ENCODE results near the gene TMEM221. TPM values are rescaled to one million over a fixed set of nuclear protein-coding genes. Genes with fewer than 3 reads are reported as not detected.

Gene TMEM221
- total RNA-seq: not detected

DNA sequence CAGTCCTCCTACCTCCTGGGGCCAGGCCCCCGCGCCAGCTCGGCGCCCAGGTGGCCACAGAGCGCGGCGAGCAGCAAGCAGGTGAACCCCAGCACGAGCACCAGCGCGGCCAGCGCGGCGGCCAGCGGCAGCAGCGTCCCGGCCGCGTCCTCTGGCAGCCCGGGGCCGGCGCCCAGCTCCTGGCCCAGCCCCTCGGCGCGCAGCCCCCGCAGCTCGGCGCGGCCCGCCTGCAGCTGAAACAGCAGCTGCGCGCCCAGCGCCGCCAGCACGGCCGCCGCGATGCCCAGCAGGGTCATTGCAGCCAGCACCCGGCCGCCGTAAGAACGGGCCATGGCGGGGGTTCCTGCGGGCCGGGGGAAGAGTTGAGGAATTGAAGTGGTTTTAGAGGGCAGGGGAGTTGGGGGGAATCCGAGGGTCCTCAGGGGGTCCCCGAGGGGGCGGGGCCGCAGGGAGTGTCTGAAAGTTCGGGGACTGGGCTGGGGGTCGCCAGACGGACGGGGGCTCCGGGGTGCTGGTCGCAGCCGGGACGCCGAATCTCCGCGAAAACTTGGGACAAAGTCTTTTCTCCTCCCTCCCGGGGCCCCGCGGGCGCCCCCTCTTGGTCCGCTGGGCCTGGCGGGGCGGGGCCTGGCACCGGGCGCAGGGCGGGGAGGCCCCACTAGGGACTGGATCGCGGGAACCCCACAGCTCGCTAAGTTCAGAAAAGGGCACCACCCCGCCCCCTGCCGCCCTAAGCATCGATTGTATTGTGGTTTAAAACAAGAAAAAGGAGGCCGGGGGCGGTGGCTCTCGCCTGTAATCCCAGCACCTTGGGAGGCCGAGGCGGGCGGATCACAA, at the start of gene TMEM221:
Gene TMEM221 (minus strand): TSS at position 538 of the 837 bp plus-strand sequence. CDS start 206 bp downstream, at position 332.
- H3K36me3 Mint-ChIP-seq (ENCODE audit: low read depth): peaks cover 1% of the 10 kb centered on the region
- no peak within 1 kb of the TSS for H3K4me3 Mint-ChIP-seq
- peak; percentile 47 for DNase-seq
- ChIA-PET POLR2A (no interaction called here), CTCF (interaction anchor here (0.6 to 1.4 kb wide), 3 partner anchors 22 to 597 kb away, joined by 3 to 4 read pairs (median 3); no protein-coding TSS in a partner anchor)
- no peak within 1 kb of the TSS for H3K27ac Mint-ChIP-seq
- peaks cover 24% of the 10 kb centered on the region for H3K27me3 Mint-ChIP-seq
- H3K4me1 Mint-ChIP-seq: peaks cover 19% of the 10 kb centered on the region
- peaks cover 2% of the 10 kb centered on the region for H3K9me3 Mint-ChIP-seq

DNA sequence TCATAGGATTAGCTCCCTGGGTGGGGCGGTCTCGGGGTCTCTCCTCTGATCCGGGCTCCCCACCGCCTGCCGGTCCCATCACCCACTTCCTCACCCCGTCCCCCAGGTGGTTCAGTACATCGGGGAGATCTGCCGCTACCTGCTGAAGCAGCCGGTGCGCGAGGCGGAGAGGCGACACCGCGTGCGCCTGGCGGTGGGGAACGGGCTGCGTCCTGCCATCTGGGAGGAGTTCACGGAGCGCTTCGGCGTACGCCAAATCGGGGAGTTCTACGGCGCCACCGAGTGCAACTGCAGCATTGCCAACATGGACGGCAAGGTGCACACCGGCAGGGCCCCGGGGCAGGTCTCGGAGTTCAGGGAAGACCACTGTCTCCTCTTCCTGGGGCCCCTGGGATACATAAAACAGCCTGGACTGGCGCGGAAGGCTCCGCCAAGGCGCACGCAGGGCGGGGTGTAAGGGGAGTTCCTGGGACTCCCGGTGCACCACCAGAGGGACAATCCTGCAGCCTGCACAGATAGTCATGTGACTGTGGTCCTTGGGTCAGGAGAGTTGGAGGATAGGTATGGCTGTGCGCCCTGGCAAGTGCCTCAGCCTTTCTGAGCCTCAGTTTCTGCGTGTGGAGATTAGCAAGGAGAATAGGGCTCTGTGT, 48.8 kb upstream of the TMEM221 start:
- Mint-ChIP-seq H3K27me3 (no peaks in the 10 kb centered on the region), H3K27ac (no peak overlapping the region), H3K4me3 (no peak overlapping the region), H3K36me3 (ENCODE audit: low read depth) (no peaks in the 10 kb centered on the region), H3K4me1 (peaks cover 30% of the 10 kb centered on the region), H3K9me3 (no peaks in the 10 kb centered on the region)
- ChIA-PET POLR2A (no interaction called here), CTCF (interaction anchor here (1.3 to 2.1 kb wide), 10 partner anchors 9 to 80 kb away, joined by 3 to 20 read pairs (median 8); partner anchors contain the start of gene PGLS)
- no peak for DNase-seq

DNA sequence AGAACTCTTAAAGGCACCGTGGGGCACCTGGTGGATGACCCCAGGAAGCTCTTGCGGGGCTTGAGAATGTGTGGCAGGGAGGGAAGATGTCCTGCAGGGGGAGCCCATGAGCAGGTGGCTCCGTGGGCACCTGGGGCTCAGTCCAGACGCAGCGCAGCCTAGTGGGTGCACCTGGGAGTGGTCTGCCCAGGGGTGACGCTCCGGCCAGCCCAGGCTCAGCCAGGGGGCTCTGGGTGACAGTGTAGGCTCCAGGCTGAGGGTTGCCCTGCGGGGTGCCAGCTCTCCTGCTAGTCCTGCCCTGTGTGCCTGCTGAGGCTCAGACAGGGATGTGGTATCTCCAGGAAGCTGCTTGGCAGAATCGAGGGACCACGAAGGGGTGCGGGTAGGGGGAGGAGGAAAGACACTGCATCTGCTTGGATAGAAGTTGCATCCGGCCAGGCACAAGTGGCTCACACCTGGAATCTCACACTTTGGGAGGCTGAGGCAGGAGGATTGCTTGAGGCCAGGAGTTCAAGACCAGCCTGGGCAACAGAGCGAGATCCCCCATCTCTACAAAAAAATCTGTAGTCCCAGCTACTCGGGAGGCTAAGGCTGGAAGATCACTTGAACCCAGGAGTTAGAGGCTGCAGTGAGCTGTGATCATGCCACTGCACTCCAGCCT, 48.0 kb upstream of the TMEM221 start:
- Mint-ChIP-seq H3K36me3 (ENCODE audit: low read depth) (no peaks in the 10 kb centered on the region), H3K27me3 (no peaks in the 10 kb centered on the region), H3K4me3 (peak overlapping the region; percentile 27), H3K4me1 (peaks cover 30% of the 10 kb centered on the region), H3K9me3 (no peaks in the 10 kb centered on the region), H3K27ac (no peak overlapping the region)
- ChIA-PET POLR2A (no interaction called here), CTCF (interaction anchor here (0.6 to 2.1 kb wide), 41 partner anchors 8 to 363 kb away, joined by 3 to 20 read pairs (median 4); partner anchors contain the start of genes BST2, PGLS and RPL18A)
- DNase-seq: peak; percentile 86

DNA sequence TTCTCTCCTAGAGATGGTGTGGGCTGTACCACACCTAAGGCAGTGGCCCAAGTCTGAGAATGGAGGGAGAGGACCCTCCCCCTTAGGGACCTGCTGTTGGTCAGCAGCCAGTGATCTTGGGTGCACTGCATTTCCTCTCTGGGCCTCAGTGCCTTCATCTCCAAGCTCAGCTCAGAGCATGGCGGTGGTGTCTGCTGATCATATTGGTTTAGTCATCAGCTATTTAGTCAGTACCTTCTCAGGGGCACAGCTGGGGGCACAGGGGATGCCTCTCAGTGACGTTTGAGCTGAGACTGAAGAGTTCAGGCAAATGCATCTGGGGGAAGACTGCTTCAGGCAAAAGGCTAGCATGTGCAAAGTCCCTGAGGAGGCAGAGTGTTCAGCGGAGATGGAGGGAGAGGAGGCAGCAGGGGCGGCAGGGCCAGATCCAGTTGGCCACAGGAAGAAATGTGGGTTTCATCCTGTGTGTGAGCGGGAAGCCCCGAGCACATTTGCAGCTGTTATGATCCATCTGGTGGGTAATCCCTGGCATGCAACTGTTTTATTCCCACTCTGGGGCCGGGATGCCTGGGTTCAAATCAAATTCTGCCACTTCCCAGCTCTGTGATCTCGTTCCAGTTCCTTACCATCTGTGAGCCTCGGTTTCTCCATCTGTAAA, 47.3 kb upstream of the TMEM221 start:
- POLR2A ChIA-PET: no interaction called here
- H3K27ac Mint-ChIP-seq: no peak overlapping the region
- no peaks in the 10 kb centered on the region for H3K9me3 Mint-ChIP-seq
- H3K4me3 Mint-ChIP-seq: no peak overlapping the region
- H3K4me1 Mint-ChIP-seq: peaks cover 34% of the 10 kb centered on the region
- no peak for DNase-seq
- CTCF ChIA-PET: interaction anchor here (0.5 to 2.1 kb wide), 41 partner anchors 8 to 586 kb away, joined by 3 to 20 read pairs (median 4); partner anchors contain the start of genes BST2, PGLS and RPL18A
- H3K36me3 Mint-ChIP-seq (ENCODE audit: low read depth): no peaks in the 10 kb centered on the region
- no peaks in the 10 kb centered on the region for H3K27me3 Mint-ChIP-seq

DNA sequence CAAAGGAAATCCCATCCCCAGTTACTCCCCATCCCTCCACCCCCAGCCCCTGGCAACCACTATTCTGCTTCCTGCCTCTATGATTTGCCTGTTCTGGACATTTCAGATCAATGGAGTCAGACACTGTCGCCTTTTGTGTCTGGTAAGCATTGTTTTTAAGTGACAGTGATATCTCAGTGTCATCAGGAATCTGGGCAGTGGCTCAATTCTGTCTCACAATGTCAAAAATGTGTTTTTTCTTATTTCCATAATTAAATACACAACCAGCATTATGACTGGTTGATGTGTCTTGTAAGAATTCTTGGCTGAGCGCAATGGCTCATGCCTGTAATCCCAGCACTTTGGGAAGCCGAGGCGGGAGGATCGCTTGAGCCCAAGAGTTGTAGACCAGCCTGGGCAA, 42.8 kb upstream of the TMEM221 start:
- no peaks in the 10 kb centered on the region for H3K27me3 Mint-ChIP-seq
- H3K4me1 Mint-ChIP-seq: peaks cover 29% of the 10 kb centered on the region
- H3K27ac Mint-ChIP-seq: no peak overlapping the region
- no peaks in the 10 kb centered on the region for H3K36me3 Mint-ChIP-seq (ENCODE audit: low read depth)
- ChIA-PET CTCF (interaction anchor here (0.7 kb wide), 1 partner anchor 123 kb away, joined by 3 read pairs; no protein-coding TSS in a partner anchor), POLR2A (no interaction called here)
- no peak overlapping the region for H3K4me3 Mint-ChIP-seq
- H3K9me3 Mint-ChIP-seq: no peaks in the 10 kb centered on the region
- no peak for DNase-seq

DNA sequence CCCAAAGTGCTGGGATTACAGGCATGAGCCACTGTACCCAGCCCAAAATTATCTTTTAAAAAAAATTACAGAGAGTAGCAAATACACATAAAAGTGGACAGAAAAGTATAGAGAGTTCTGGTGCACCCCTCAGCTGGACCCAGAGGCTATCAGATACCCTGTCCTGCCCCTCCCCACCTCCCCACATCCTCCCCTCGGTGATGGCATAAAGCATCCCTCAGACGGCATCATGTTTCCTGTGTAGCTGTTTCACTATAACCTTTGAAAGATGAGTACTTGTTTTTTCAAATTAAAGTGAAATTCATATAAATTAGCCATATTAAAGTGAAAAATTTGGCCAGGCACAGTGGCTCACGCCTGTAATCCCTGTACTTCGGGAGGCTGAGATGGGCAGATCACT, 41.9 kb upstream of the TMEM221 start:
- no peaks in the 10 kb centered on the region for H3K9me3 Mint-ChIP-seq
- peaks cover 24% of the 10 kb centered on the region for H3K4me1 Mint-ChIP-seq
- no peaks in the 10 kb centered on the region for H3K27me3 Mint-ChIP-seq
- peak overlapping the region; percentile 81 for H3K27ac Mint-ChIP-seq
- peak; percentile 62 for DNase-seq
- H3K36me3 Mint-ChIP-seq (ENCODE audit: low read depth): no peaks in the 10 kb centered on the region
- ChIA-PET CTCF (no interaction called here), POLR2A (no interaction called here)
- no peak overlapping the region for H3K4me3 Mint-ChIP-seq

DNA sequence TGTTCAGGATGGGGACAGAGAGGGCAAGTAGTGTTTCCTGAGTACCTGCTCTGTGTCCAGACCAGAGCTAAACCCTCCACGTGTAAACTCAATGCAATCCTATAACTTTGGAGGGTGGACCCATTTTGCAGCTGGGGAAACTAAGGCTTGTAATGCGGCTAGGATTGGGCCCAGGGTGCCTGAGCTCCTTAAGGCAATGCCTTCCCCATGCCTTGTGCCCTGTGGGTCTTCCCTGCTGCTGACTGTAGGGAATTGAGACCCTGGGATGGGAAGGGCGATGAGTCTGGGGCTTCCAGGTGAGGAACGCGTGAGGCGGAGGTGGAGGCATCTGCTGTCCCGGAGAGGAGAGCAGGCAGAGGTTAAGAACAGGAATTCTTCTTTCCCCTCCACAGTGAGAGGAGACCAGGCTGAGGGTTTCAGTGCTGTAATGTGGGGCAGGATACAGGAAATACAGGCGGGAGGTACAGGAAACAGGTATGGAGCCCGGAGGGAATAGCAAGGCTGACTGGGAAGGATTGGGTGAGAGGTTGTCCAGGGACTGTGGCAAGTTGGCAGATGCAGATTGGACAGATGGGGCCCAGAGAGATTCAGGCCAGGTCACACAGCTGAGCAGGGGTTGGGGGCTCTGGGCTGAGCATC, 41.0 kb upstream of the TMEM221 start:
- no peaks in the 10 kb centered on the region for H3K9me3 Mint-ChIP-seq
- POLR2A ChIA-PET: no interaction called here
- CTCF ChIA-PET: no interaction called here
- no peaks in the 10 kb centered on the region for H3K36me3 Mint-ChIP-seq (ENCODE audit: low read depth)
- no peaks in the 10 kb centered on the region for H3K27me3 Mint-ChIP-seq
- no peak overlapping the region for H3K4me3 Mint-ChIP-seq
- no peak for DNase-seq
- peaks cover 24% of the 10 kb centered on the region for H3K4me1 Mint-ChIP-seq
- peak overlapping the region; percentile 46 for H3K27ac Mint-ChIP-seq

DNA sequence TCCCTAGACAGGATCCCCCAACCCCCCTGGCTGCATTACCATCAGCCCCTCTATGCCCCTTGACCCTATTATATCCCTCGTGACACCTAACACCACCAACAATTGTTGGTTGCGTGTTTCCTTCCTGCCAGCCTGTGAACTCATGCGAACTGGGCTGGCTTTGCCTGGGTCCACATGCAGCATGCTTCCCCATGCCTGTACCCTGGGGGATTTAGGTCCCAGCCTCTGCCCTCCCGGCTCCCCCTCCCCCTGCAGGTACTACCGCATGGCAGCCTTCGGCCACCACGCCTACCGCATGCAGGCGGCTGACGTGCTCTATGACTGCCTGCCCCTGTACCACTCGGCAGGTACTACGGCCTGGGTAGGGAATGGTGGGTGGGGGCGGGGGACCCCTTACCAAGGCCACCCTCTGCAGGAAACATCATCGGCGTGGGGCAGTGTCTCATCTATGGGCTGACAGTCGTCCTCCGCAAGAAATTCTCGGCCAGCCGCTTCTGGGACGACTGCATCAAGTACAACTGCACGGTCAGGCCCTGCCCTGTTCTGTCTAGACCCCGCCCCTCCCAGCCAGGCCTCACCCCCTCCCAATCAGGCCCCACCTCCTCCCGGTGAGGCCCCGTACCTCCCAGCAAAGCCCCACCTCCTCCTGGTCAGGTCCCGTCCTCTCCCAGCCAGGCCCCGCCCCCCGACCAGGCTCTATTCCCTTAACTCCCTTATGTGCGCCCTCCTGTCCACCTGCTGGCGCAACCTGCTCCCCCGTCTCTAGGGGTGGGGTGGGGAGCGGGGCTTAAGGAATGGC, 40.3 kb upstream of the TMEM221 start:
- Mint-ChIP-seq H3K36me3 (ENCODE audit: low read depth) (no peaks in the 10 kb centered on the region), H3K4me1 (peaks cover 24% of the 10 kb centered on the region), H3K9me3 (no peaks in the 10 kb centered on the region), H3K27me3 (no peaks in the 10 kb centered on the region), H3K4me3 (no peak overlapping the region), H3K27ac (no peak overlapping the region)
- no peak for DNase-seq
- POLR2A ChIA-PET: no interaction called here
- CTCF ChIA-PET: interaction anchor here (1.5 kb wide), 1 partner anchor 8 kb away, joined by 5 read pairs; no protein-coding TSS in a partner anchor

DNA sequence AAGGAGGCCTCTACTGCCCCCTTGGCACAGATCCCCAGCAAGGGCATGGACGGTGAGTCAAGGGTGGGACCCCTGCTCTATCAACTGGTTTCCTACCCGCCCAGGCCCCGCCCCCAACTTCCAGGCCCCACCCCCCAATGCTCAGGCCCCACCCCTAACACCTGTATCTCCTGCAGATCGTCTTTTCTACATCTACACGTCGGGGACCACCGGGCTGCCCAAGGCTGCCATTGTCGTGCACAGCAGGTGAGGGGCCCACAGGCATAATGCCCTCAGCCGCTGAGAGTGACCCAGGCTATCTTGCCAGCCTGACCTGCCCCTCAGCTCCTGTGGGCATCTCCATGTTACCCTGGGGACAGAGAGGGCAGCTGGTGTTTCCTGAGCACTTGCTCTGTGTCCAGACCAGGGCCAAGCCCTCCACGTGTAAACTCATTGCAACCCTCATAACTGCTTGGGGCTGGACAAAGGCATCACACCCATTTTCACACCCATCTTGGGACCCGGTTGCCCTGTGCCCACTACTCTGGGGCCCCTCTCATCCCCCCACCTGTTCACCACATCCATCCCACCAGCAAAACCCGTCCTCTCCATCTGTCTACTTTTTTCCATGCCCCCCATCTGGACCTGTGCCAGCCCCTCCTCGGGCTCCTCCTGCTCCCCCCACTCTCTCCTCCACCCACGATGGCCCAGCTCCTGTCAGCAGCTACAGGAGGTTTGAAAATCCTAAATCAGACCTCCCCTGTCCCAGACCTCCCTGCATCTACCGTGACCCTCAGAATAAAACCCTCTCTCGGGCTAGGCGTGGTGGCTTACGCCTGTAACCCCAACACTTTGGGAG, 39.0 kb upstream of the TMEM221 start:
- no peak overlapping the region for H3K4me3 Mint-ChIP-seq
- ChIA-PET CTCF (interaction anchor here (1.5 kb wide), 1 partner anchor 9 kb away, joined by 5 read pairs; no protein-coding TSS in a partner anchor), POLR2A (no interaction called here)
- peaks cover 24% of the 10 kb centered on the region for H3K4me1 Mint-ChIP-seq
- no peaks in the 10 kb centered on the region for H3K9me3 Mint-ChIP-seq
- no peaks in the 10 kb centered on the region for H3K36me3 Mint-ChIP-seq (ENCODE audit: low read depth)
- no peak for DNase-seq
- H3K27me3 Mint-ChIP-seq: no peaks in the 10 kb centered on the region
- H3K27ac Mint-ChIP-seq: peak overlapping the region; percentile 9

DNA sequence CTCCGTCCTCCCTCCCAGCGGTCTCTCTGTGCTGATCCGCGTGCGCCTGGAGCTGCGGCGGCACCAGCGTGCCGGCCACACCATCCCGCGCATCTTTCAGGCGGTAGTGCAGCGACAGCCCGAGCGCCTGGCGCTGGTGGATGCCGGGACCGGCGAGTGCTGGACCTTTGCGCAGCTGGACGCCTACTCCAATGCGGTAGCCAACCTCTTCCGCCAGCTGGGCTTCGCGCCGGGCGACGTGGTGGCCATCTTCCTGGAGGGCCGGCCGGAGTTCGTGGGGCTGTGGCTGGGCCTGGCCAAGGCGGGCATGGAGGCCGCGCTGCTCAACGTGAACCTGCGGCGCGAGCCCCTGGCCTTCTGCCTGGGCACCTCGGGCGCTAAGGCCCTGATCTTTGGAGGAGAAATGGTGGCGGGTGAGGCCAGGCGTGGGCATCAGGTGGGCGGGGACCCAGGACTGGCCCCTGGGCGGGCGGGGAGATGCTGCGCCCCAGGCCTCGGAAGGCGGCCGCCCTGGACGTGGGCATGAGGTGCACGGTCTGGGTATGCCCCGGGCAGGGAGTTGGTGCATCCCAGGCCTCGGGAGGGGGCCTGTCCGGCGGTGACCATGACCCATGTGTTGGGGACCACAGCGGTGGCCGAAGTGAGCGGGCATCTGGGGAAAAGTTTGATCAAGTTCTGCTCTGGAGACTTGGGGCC, 38.2 kb upstream of the TMEM221 start:
- ChIA-PET CTCF (interaction anchor here (0.6 to 1.6 kb wide), 2 partner anchors 10 to 69 kb away, joined by 3 to 6 read pairs; no protein-coding TSS in a partner anchor), POLR2A (no interaction called here)
- H3K4me3 Mint-ChIP-seq: no peak overlapping the region
- H3K27me3 Mint-ChIP-seq: no peaks in the 10 kb centered on the region
- peaks cover 24% of the 10 kb centered on the region for H3K4me1 Mint-ChIP-seq
- no peak for DNase-seq
- H3K36me3 Mint-ChIP-seq (ENCODE audit: low read depth): no peaks in the 10 kb centered on the region
- H3K27ac Mint-ChIP-seq: no peak overlapping the region
- no peaks in the 10 kb centered on the region for H3K9me3 Mint-ChIP-seq

All from activated CD4-positive, alpha-beta T cell treated with anti-CD3 and anti-CD28 coated beads, Interleukin-2, amount 10 ng/mL, durations not matched to agents 7 days and 5 days (primary cell).